NT2/D1 (cell line): Measurements from ENCODE around the gene HEPACAM2.

Experiments
- YY1 ChIP-seq: IDR thresholded peaks from 2 replicates; pipeline ENCODE4 v1.6.1; 2011; ENCODE audit not compliant: insufficient read length, insufficient read depth
- ZNF274 ChIP-seq: IDR thresholded peaks from 2 replicates; pipeline ENCODE4 v1.6.1; 2011; ENCODE audit warnings: mild to moderate bottlenecking, low read depth, low read length

DNA sequence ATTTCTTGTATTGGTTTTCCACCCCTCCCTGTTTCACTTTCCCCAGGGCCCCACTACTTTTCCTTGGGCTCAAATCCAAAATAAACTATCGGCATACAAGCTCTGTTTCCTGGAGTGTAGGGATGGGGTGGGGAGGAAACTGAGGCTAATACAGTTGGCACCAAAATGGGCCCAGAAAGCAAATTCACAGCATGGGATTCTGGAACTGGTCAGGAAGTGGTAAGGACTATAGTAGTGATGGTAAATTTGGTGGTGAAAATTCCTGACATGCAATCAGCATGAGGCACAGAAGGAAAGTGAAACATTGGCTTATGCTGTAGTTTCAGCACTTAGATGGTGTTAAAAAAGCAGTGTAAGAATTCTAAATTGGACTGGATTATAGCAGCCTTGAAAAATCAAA is 69.4 kb downstream of the HEPACAM2 start:
- no peak for TF ChIP-seq YY1
- TF ChIP-seq ZNF274 = no peak
